OCI-LY1 (cell line): ENCODE data around the gene DGKD.

ENCODE experiments used
- EZH2 ChIP-seq: fragments of 200-600 bp; sonication (generic), shearing (Covaris generic); IDR thresholded peaks from 2 replicates; pipeline ENCODE4 v1.8.0; 2017; ENCODE audit warnings: borderline replicate concordance, mixed run types, mild to moderate bottlenecking, antibody characterized with exemption, low read length, moderate library complexity, mixed read lengths
- TF ChIP-seq, protein P1 (sequence below): fragments of 200-600 bp; sonication (generic), shearing (Covaris generic); IDR thresholded peaks from 2 replicates; pipeline ENCODE4 v1.5.1; 2017; ENCODE audit warnings: mild to moderate bottlenecking, antibody characterized with exemption, low read length, moderate library complexity, mixed read lengths

DNA sequence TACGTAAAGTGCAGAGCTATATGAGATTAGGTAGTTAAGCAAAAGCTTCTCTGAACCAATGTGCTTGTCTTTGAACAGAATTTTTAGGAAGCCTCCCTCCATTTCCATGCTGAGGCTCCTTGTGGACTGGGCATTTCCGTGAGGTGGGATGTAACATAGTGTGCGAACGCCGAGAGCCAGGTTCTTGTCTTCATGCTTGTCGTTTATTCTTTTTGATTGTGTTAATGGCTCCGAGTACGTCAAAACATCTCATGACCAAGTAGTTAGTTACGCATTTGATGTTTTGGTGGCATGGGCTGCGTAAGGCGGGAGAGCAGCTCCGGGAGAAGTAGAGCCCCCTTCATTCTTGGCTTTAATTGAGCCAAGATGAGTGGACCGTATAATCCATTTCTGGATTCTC is 32.9 kb downstream of the DGKD start:
- TF ChIP-seq, protein P1, sequence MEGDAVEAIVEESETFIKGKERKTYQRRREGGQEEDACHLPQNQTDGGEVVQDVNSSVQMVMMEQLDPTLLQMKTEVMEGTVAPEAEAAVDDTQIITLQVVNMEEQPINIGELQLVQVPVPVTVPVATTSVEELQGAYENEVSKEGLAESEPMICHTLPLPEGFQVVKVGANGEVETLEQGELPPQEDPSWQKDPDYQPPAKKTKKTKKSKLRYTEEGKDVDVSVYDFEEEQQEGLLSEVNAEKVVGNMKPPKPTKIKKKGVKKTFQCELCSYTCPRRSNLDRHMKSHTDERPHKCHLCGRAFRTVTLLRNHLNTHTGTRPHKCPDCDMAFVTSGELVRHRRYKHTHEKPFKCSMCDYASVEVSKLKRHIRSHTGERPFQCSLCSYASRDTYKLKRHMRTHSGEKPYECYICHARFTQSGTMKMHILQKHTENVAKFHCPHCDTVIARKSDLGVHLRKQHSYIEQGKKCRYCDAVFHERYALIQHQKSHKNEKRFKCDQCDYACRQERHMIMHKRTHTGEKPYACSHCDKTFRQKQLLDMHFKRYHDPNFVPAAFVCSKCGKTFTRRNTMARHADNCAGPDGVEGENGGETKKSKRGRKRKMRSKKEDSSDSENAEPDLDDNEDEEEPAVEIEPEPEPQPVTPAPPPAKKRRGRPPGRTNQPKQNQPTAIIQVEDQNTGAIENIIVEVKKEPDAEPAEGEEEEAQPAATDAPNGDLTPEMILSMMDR = no peak
- TF ChIP-seq EZH2 = no peak
